Osteoblast (primary cell): Measurements from ENCODE around the gene RUNX2. TPM values are rescaled to one million over a fixed set of nuclear protein-coding genes. Genes with fewer than 3 reads are reported as not detected.
"Not testable (repeated sequence)": the region's sequence is repeated elsewhere in the genome, so short reads cannot be mapped to it uniquely, and the experiment has no call there.

Experiments used
- DNase-seq: peaks from one replicate; pipeline ENCODE4 v3.0.0; 2011; ENCODE audit warnings: low spot score, mixed read lengths; ENCODE audit not compliant: insufficient read length; ENCODE audit errors: missing footprints
- H2AFZ ChIP-seq: 2 replicates; pipeline ENCODE4 v1.6.0; 2011; ENCODE audit warnings: mild to moderate bottlenecking, low read length
- H3K27ac ChIP-seq: 2 replicates; pipeline ENCODE4 v1.5.1; 2011; ENCODE audit warnings: mild to moderate bottlenecking, low read depth, low read length, moderate library complexity
- H3K27me3 ChIP-seq: 2 replicates; pipeline ENCODE4 v1.6.0; 2012; ENCODE audit warnings: mild to moderate bottlenecking, control low read depth, inconsistent platforms, low read length, moderate library complexity; ENCODE audit not compliant: insufficient read depth
- H3K36me3 ChIP-seq: 2 replicates; pipeline ENCODE4 v1.5.1; 2011; ENCODE audit warnings: mild to moderate bottlenecking, low read length, control low read depth, moderate library complexity; ENCODE audit not compliant: insufficient read depth
- H3K4me1 ChIP-seq: 2 replicates; pipeline ENCODE4 v1.5.1; 2011; ENCODE audit warnings: mild to moderate bottlenecking, low read length, control low read depth, moderate library complexity; ENCODE audit not compliant: insufficient read depth
- H3K4me2 ChIP-seq: 2 replicates; pipeline ENCODE4 v1.6.0; 2011; ENCODE audit warnings: mild to moderate bottlenecking, low read length; ENCODE audit not compliant: insufficient read depth
- H3K4me3 ChIP-seq: fragments of 200-600 bp; sonication (generic); 3 replicates; pipeline ENCODE4 v1.5.1; 2012; ENCODE audit warnings: mild to moderate bottlenecking, low read length, inconsistent platforms; ENCODE audit not compliant: insufficient read depth
- H3K79me2 ChIP-seq: 2 replicates; pipeline ENCODE4 v1.6.0; 2012; ENCODE audit warnings: mild to moderate bottlenecking, low read length, control low read depth, inconsistent platforms; ENCODE audit not compliant: insufficient read depth
- H3K9me3 ChIP-seq: 2 replicates; pipeline ENCODE4 v1.5.1; 2011; ENCODE audit warnings: low read depth, low read length, control low read depth
- H4K20me1 ChIP-seq: 2 replicates; pipeline ENCODE4 v1.6.0; 2012; ENCODE audit warnings: mild to moderate bottlenecking, low read length, control low read depth; ENCODE audit not compliant: insufficient read depth
- total RNA-seq: library from RNA; depleted of rRNA; stranded (reverse); fragments of >200 nt; gene quantifications from 2 replicates; pipeline ENCODE4 v1.2.3, GENCODE V29; 2012
- TF ChIP-seq, protein P1 (sequence below): IDR thresholded peaks from 2 replicates; pipeline ENCODE4 v1.5.1; 2011; ENCODE audit warnings: mild to moderate bottlenecking, low read depth, low read length, moderate library complexity; ENCODE audit errors: extremely low read depth

The RUNX2 gene
- total RNA-seq, 1 donor = 30.0 TPM

DNA sequence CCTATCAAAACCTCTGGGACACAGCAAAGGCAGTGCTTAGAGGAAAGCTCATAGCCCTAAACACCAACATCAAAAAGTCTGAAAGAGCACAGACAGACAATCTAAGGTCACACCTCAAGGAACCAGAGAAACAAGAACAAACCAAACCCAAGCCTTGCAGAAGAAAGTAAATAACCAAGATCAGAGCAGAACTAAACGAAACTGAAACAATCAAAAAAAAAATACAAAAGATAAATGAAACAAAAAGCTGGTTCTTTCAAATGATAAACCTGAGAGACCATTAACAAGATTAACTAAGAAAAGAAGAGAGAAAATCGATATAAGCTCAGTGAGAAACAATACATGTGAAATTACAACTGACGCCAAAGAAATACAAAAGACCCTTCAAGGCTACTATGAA lies 34.8 kb upstream of the RUNX2 start:
- H3K27ac ChIP-seq = no peak overlapping the region
- no peaks in the 10 kb centered on the region for H3K4me1 ChIP-seq
- no peak for DNase-seq
- no peak overlapping the region for H3K4me2 ChIP-seq
- no peaks in the 10 kb centered on the region for H4K20me1 ChIP-seq
- TF ChIP-seq, protein P1, sequence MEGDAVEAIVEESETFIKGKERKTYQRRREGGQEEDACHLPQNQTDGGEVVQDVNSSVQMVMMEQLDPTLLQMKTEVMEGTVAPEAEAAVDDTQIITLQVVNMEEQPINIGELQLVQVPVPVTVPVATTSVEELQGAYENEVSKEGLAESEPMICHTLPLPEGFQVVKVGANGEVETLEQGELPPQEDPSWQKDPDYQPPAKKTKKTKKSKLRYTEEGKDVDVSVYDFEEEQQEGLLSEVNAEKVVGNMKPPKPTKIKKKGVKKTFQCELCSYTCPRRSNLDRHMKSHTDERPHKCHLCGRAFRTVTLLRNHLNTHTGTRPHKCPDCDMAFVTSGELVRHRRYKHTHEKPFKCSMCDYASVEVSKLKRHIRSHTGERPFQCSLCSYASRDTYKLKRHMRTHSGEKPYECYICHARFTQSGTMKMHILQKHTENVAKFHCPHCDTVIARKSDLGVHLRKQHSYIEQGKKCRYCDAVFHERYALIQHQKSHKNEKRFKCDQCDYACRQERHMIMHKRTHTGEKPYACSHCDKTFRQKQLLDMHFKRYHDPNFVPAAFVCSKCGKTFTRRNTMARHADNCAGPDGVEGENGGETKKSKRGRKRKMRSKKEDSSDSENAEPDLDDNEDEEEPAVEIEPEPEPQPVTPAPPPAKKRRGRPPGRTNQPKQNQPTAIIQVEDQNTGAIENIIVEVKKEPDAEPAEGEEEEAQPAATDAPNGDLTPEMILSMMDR = no peak
- H2AFZ ChIP-seq = no peak overlapping the region
- H3K27me3 ChIP-seq = no peaks in the 10 kb centered on the region
- no peak overlapping the region for H3K4me3 ChIP-seq
- H3K79me2 ChIP-seq = no peaks in the 10 kb centered on the region
- H3K36me3 ChIP-seq = no peaks in the 10 kb centered on the region
- no peaks in the 10 kb centered on the region for H3K9me3 ChIP-seq

DNA sequence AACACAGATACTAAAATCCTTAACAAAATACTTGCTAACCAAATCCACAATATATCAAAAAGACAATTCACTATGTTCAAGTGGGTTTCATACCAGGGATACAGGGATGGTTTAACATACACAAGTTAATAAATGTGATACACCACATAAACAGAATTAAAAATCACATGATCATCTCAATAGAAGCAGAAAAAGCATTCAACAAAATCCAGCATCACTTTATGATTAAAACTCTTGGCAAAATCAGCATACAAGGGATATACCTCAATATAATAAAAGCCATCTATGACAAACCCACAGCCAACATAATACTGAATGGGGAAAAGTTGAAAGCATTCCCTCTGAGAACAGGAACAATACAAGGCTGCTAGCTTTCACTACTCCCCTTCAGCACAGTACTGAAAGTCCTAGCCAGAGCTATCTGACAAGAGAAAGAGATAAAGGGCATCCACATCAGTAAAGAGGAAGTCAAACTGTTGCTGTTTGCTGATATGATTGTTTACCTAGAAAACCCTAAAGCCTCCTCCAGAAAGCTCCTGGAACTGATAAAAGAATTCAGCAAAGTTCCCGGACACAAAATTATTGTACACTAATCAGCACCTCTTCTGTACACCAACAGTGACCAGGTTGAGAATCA lies 33.9 kb upstream of the RUNX2 start:
- DNase-seq, H3K4me1 ChIP-seq, H3K36me3 ChIP-seq, H3K4me3 ChIP-seq, H3K27me3 ChIP-seq, H3K79me2 ChIP-seq, H2AFZ ChIP-seq, H3K4me2 ChIP-seq, H3K27ac ChIP-seq, H3K9me3 ChIP-seq, H4K20me1 ChIP-seq: not testable (repeated sequence)

DNA sequence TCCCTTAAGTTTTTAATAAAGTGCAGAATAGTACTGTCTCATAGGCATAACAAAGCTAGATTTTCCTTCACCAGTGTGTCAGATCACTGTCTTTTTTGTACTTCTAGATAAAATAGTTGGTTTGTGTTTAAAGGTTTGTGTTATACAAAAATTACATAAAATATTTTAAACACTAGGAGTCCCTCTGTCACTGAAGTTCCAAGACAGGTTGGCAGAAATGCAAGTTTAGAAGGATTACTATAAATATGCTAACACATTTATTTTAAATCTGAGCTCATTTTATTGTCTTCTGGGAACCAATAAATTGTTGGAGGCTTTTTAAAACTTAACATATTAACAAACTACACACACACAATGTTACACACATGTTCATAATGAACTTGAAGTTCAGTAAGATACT lies 30.8 kb upstream of the RUNX2 start:
- TF ChIP-seq, protein P1 = no peak
- no peak overlapping the region for H3K4me3 ChIP-seq
- no peaks in the 10 kb centered on the region for H3K4me1 ChIP-seq
- H3K36me3 ChIP-seq = no peaks in the 10 kb centered on the region
- no peak overlapping the region for H2AFZ ChIP-seq
- H3K9me3 ChIP-seq = no peaks in the 10 kb centered on the region
- DNase-seq = no peak
- H3K27ac ChIP-seq = no peak overlapping the region
- no peaks in the 10 kb centered on the region for H4K20me1 ChIP-seq
- no peak overlapping the region for H3K4me2 ChIP-seq
- H3K27me3 ChIP-seq = no peaks in the 10 kb centered on the region
- H3K79me2 ChIP-seq = no peaks in the 10 kb centered on the region

DNA sequence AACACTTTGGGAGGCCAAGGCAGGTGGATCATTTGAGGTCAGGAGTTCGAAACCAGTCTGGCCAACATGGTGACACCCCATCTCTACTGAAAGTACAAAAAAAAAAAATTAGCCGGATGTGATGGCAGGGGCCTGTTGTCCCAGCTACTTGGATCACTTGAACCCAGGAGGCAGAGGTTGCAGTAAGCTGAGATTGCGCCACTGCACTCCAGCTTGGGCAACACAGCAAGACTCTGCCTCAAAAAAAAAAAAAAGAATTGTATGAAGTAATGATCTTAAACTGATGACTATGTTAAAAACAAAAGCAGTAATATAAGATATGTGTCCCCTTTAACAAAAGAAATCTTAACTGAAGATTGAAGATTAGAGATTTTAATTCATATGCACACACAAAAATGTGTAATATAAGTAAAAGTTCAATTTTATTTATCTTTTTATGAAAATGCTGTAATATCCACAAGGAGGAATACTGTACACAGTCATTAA lies 29.0 kb upstream of the RUNX2 start:
- no peaks in the 10 kb centered on the region for H3K27me3 ChIP-seq
- TF ChIP-seq, protein P1 = no peak
- H3K4me3 ChIP-seq = no peak overlapping the region
- no peaks in the 10 kb centered on the region for H3K79me2 ChIP-seq
- H3K4me2 ChIP-seq = no peak overlapping the region
- no peak for DNase-seq
- H3K36me3 ChIP-seq = no peaks in the 10 kb centered on the region
- no peaks in the 10 kb centered on the region for H4K20me1 ChIP-seq
- no peaks in the 10 kb centered on the region for H3K4me1 ChIP-seq
- no peaks in the 10 kb centered on the region for H3K9me3 ChIP-seq
- no peak overlapping the region for H3K27ac ChIP-seq
- no peak overlapping the region for H2AFZ ChIP-seq
